ENCODE results near the gene NUFIP2. TPM values are rescaled to one million over a fixed set of nuclear protein-coding genes. Genes with fewer than 3 reads are reported as not detected.
"Not testable (repeated sequence)": the region's sequence is repeated elsewhere in the genome, so short reads cannot be mapped to it uniquely, and the experiment has no call there.

The NUFIP2 gene
- total RNA-seq, 1 donor from 2014 or later, result 51.7 TPM

DNA sequence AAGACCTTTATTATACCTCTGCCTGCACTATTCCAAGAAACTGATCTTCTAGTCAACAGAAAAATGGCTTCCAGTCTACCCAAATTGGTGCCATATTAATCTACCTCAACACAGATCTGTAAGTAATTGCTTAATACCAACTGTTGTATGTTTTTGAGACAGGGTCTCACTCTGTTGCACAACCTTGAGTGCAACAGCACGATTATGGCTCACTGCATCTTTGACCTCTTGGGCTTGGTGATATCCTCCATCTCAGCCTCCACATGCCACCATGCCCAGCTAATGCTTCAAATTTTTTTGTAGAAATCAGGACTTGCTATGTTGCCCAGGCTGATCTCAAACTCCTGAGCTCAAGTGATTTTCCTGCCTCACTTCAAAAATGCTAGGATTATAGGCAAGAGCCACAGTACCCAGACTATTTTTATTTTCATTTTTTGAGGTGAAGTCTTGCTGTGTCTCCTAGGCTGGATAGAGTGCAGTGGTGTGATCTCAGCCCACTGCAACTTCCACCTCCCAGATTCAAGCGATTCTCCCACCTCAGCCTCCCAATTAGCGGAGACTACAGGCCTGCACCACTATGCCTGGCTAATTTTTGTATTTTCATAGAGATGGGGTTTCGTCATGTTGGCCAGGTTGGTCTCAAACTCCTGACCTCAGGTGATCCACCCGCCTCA lies 14.4 kb downstream of the NUFIP2 start:
- no peak for DNase-seq (ENCODE audit: low spot score)

DNA sequence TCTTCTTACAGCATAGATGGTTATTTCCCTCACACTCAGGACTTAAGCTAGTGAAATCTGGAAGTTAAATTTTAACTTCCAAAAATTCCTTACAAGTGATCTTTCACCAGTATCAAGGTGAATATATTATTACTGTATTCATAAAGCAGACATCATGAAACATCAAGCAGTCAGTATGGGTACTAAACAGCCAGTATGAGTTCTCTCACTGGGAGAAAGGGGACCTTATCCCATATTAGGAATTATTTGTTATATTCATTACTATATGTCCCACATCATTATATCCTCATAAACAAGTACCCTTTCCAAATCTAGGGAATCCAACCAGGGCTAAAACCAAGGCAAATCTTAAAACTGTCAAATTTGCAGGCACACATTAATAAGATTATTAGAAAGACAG lies 15.3 kb downstream of the NUFIP2 start:
- no peak for DNase-seq (ENCODE audit: low spot score)

DNA sequence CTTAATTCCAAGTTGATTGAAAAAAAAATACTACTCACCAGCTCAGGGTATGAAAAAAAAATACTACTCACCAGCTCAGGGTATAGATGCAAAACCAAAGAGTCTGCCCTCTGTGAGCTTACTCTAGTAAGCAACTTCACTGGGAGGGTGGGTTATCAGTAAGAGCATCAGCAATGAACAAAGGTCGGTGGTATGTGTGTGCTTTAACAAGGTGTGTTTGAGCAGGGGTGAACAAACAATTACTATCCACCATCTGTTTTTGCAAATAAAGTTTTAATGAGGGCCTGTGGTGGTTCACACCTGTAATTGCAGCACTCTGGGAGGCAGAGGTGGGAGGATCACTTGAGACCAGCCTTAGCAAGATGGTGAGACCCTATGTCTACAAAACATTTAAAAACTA lies 20.0 kb downstream of the NUFIP2 start:
- no peak for DNase-seq (ENCODE audit: low spot score)

DNA sequence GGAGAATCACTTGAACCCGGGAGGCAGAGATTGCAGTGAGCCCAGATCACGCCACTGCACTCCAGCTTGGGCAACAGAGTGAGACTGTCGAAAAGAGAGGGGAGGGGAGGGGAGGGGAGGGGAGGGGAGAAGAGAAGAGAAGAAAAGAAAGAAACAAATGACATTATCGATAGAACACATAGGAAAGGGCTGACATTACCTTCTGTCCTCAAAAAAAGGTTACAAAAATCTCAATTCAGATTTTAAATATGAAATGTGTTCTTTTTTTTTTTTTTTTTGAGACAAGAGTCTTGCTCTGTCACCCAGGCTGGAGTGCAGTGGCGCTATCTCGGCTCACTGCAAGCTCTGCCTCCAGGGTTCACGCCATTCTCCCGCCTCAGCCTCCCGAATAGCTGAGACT lies 22.0 kb downstream of the NUFIP2 start:
- DNase-seq (ENCODE audit: low spot score), result not testable (repeated sequence)

DNA sequence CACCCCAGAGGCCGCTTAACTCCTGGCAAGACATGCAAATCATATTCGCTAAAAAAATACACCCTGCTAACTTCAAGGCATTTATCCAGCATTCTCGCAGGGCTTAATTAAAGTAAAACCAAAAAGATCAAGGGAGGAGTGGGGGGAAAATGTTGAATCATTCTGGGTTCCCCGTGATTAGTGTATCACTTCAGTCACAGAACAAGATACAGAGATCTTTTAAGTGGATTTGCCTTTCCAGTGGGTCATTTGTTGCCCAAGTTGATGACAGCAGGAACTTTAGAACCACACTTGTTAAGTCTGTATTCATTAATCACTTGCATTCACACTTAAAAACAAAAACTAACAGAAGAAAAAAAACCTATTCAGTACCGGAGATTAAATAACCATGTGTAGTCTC lies 30.0 kb downstream of the NUFIP2 start:
- no peak for DNase-seq (ENCODE audit: low spot score)

DNA sequence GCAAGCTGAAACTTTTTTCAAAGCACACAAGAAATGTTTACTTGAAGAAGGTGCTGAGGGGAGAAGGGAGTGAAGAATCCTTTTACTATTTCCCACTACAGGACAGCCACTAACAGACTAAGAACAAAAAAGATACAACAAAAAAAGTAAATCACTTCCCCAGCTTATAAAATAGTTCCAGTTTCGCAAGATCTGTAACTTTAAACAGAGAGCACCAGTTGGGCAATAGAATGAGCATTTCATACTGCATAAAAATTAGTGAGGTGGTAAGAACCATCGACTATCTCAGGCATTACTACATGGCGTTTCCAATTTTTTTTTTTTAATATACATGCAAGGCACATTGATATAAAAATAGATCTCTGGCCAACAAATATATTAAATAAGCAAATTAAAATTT lies 36.2 kb downstream of the NUFIP2 start:
- no peak for DNase-seq (ENCODE audit: low spot score)

DNA sequence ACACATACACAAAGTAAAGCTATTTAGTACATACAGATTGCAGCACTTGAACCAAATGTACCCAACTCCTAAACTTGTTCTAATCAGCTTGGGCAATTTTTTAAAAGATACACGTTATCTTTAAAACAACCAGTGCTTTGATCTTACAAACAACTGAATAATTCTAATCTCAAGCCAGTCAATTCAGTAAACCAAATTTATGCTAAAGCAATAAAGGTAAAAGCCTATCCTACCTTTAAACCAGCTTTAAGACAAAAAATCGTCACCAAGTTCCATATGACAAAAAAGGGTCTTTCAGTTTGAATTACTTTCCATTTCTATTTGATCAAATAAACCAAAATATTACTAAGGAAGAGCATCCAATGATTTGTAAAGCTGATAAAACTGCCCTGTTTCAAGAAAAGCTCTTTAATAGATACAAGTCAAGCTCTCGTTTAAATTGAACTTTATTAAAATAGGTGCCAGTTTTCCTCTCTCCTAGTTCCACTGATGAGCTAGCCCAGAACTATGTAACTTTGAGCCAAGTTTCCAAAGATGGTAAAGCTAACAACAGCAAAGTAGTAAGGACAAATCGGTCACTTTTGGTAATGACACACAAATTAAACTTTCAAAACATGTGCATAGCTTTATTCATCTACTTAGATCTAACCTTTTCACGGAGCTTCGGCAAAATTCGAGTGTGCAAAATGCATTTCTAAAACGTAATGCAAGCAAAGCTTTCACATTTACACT lies 37.0 kb downstream of the NUFIP2 start:
- DNase-seq (ENCODE audit: low spot score), result no peak

DNA sequence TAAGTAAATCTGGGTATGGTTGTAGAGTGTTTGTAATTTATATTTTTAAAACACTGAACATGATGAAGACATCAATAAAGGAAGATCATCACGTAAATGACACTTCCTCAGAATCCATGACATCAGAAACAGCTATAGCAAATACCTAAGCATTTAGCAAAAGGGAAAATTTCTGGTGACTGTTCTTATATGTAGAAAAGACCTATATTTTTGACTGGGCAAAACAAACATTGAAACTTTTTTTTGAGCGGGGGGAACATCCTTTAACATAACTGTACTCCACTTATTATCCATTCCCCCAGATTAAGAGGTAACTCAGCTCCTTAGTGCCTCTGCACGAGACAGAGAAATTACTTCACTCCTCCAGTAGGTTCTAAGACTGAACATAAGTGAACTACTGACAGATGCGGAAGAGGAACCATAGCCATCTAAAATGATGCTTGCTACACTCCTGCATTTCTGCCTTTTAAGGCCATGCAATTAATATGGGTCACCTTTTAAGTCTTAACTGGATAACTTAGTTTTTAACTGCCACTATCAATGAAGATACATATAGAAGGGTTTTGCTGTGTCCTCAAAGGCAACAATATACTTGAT lies 37.9 kb downstream of the NUFIP2 start:
- DNase-seq (ENCODE audit: low spot score), result no peak

DNA sequence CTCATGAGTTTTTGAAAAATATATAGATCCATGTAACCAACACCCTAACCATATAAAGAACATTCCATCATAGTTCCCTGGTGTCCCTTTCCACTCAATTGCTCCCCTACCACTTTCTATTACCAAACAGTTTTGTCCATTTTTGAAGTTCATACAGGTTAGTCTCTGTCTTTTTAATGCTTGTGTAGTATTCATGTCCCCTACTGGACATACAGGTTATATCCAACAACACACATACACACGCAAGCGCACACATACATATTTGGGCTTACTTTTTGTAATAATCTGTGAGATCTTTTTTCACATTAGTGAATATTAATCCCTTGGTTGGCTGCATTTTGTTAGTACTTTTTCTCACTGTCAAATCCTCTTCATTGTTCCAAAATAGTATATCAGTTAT lies 40.9 kb downstream of the NUFIP2 start:
- no peak for DNase-seq (ENCODE audit: low spot score)

DNA sequence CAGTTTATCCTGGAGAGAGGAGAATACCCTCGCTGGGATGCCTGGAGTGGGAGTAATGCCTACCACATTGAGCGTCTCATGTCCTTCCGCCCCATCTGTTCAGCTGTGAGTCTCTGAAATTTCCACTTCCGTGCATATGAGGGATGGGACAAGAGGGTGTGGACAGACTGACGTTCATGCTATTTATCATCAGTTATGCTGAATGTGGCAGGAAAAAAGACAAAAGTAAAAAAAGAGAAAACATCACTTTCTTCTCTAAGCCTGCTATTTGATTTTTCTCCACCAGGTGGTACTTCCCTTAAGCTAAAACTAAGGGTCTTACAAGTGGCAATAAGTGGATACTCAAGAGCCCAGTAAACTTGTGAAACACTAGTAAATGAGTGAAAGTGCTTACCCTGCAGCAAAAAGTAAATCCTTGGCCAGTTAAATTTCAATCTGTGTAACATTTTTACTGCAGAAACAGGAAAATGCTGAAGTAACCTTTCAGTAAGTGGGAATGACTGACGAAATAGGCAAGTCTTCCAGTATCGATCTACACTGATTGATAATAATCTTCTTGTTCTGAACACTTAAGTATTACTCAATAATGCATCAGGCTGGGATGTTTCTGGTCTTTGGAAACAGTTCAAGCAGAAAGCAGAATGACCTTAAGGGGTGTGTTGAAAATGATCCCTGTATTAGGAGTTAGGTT lies 41.7 kb downstream of the NUFIP2 start:
- no peak for DNase-seq (ENCODE audit: low spot score)

DNA sequence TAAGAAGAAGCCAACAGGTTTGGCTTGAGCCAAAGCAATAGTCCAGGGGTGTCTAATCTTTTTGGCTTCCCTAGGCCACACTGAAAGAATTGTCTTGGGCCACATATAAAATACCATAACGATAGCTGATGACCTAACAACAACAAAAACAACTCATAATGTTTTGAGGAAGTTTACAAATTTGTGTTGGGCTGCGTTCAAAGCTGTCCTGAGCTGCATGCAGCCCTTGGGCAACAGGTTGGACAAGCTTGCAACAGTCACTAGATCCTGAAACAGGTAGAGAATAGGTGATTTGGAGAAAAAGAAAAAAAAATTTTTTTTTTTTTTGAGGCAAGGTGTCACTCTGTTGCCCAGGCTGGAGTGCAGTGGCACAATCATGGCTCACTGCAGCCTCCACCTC lies 42.8 kb downstream of the NUFIP2 start:
- DNase-seq (ENCODE audit: low spot score), result no peak

DNA sequence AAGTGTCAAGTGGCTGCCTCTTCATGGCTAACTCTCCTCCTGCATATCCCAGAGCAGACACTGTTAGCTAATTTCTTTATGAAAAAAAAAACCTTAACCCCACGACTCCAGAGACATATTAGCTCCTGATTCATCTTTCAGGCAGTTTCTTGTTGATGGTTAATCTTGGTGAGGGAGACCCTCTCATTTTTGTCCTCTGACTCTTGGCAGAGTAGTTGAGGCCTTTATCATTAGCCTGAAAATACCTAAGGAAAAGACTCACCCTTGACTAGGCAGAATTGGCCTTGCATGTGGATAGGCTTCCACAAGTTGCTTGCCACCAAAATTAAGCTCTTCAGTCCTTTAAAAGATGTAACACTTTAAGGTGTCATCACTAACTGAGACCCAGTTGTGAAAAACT lies 43.3 kb downstream of the NUFIP2 start:
- no peak for DNase-seq (ENCODE audit: low spot score)

DNA sequence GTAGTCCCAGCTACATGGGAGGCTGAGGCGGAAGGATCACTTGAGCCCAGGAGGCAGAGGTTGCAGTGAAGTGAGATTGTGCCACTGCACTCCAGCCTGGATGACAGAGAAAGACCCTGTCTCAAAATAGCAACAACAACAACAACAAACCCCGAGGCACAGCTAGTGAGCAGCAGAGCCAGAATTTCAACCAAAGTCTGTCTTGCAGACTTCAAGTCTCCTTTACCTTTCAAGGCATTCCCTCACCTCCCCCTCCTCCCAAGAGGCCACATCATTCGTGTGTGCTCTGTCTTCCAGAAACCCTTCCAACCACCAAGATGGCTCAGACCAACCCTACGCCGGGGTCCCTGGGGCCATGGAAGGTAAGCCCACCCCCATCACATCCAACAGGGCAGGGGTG lies 45.1 kb downstream of the NUFIP2 start:
- no peak for DNase-seq (ENCODE audit: low spot score)

DNA sequence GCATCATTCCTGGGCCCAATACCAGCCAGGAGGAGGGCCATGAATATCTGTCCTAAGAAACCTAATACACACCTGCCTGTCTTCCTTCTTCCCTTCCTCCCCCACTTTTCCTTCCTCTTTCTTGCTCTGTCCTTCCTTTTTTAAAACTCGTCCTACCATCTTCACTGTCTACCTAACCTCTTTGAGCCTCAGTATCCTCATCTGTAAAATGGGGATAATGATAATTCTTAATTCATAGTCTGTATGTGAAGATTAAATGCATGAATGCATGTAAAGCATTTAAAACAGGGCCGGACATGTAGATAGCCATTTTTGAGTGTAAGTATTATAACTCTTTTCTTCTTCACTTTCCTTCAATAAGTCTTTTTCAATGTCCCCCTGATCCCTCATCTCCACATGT lies 46.7 kb downstream of the NUFIP2 start:
- no peak for DNase-seq (ENCODE audit: low spot score)

DNA sequence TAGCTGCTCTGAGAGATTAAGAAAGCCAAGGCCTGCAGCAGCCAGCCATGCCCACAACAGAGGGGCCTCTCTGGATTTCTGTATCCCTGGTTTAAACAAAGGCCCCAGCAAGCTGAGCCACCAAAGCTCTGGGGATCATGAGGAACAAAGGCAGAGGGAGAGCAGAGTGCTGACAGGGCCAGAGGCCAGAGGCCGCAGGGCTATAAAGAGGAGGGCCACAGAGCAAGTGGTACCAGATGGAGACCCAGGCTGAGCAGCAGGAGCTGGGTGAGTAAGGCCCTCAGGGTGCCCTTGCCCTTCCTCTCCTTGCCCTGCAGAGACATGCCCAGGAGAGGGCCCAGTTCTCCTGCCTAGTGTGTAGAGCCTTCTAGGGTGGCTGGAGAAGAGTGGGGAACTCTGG lies 47.3 kb downstream of the NUFIP2 start, which contains the start of gene CRYBA1:
CRYBA1 (plus strand) TSS at position 232 of the 400 bp plus-strand sequence; CDS start at position 237, 5 bp downstream.
- DNase-seq (ENCODE audit: low spot score), result no peak

DNA sequence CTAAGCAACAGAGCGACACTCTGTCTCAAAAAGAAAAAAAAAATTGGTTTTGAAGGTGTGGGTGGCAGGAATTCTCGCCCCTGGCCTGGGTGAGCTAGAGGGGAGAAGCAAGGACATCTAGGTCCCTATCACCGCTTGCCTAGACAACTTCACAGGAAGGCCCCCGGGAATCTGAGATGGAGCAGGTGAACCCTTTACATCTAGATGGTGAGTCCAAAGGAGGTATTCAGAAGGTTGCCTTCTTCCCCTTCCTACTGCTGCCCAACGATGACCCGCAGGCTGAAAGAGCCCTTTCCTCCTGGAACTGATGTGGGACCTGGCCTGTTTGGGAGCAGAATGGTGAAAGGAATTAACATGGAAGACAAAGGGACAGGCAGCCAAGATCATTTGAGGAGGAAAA lies 48.5 kb downstream of the NUFIP2 start:
- no peak for DNase-seq (ENCODE audit: low spot score)

DNA sequence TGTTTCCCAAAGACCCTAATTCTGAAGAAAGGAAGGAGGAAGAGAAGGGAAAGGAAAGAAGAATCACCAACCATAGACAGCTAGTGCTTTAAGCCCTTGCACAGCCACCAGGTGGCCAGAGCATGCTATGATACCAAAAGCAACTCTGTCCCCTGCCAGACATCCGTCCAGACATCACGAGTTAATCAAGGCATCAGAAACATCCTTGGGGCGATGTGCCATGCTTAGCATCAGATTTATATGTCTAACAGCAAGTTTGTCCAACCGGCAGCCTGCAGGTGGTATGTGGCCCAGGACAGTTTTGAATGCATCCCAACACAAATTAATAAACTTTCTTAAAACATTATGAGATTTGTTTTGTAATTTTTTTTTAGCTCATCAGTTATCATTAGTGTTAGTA lies 50.2 kb downstream of the NUFIP2 start:
- DNase-seq (ENCODE audit: low spot score), result no peak

DNA sequence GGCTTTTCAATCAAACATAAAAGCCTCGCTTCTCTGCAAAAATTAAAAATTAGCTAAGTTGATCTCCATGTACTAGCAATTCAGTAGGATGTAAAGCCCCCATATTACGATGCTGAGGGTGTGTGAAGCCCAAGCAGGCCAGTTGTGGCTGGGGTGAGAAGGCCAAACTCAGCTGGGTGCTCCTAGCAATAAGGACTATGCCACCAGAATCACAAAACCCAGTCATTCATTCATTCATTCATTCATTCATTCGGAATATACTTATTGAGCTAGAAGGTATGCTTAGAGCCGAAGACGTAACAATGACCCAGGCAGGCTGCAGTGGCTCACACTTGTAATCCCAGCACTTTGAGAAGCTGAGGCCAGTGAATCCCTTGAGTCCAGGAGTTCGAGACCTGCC lies 51.2 kb downstream of the NUFIP2 start:
- DNase-seq (ENCODE audit: low spot score), result no peak

DNA sequence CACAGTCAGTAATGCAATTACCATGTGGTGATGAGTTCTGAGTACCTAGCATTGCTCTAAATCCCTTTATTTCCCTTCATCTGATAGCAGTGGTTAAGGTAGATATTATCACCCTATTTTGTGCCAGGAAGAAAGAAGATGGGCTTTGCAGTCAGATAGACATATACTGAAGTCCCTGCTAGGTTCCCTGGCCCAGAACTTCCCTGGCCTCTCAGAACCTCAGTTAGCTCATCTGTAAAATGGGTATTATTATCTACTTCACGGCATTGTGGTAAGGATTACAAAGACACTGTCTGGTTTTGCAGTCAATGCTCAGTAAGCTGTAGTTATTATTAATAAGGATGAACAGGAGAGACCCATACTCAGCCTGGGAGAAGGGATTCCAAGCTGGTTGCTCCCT lies 51.9 kb downstream of the NUFIP2 start:
- DNase-seq (ENCODE audit: low spot score), result no peak

DNA sequence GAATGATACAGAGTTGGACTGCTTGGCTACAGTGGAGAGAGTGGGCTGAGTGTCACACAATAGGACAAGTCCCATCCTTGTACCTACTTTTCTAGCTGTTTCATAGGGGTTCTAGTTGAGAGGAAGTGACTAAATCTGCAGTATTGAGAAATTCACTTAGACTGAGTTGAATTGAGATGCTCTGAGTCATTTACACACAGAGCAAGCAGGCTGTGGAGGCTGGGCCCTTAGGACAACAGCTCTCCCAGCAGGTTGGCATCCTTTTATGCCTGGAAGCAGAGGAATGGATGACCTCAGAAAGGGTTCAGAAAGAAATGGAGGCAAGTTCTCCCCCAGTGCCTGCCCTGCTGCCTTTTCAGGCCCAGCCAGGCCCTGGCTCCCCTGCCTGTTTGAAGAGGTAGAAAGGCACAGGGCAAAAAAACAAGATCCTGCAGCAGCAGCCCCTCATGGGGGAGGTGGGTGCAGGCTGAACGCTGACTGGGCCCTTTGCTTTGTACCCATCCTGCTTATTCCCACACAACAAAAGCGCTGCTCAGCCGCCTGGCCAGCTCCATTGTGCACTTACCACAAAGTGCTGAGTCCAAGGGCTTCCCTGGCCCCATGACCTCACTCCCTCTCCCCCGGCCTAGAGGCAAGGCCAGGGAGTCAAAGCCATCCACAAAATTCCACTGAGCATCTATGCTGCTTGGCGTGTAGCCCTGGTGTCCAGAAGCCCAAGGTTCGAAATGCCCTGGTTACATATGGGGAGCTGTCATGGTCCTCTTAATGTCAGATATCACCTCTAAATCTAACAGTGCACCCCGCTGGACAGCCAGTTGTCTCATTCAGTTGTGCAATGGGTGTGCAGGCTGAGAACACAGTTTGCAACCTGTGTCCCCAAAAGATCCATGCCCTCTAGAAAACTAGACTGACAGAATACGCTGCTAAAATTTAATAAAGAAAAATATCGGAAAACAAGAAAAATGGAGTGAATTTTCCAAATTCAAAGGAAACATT lies 52.7 kb downstream of the NUFIP2 start:
- no peak for DNase-seq (ENCODE audit: low spot score)

DNA sequence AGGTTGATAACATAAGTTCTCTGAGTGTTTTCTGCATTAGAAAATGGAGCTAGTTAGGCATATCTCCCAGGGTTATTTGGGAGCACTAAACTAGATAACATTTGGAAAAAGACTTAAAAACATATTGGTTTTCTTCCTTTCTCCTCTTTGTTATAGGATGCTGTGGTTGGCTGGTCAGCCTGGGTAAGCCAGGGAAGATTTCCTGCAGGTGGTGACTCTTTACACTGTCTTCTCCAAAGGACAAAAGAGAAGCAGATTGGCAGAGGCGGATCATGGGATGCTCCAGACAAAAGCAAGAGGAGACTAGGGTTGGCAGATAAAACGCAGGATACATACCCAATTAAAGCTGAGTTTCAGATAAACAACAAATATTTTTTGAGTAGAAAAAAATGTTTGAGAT lies 53.5 kb downstream of the NUFIP2 start:
- no peak for DNase-seq (ENCODE audit: low spot score)
